Esophagus mucosa (tissue), 1 donor: ENCODE data around the gene OR2L5. TPM values are rescaled to one million over a fixed set of nuclear protein-coding genes. Genes with fewer than 3 reads are reported as not detected.

Experiments used
- ATAC-seq: fragments of 200-7000 bp; cut with Tn5 transposase; one replicate; pipeline ENCODE4 v1.9.1; 2020
- total RNA-seq: library from RNA; stranded (reverse); gene quantifications from one replicate; pipeline ENCODE4 v1.2.4, GENCODE V29; 2023
- donor health status: DM: yes; HTN: yes; CAD: no.

The OR2L5 gene
- total RNA-seq, result not detected

DNA sequence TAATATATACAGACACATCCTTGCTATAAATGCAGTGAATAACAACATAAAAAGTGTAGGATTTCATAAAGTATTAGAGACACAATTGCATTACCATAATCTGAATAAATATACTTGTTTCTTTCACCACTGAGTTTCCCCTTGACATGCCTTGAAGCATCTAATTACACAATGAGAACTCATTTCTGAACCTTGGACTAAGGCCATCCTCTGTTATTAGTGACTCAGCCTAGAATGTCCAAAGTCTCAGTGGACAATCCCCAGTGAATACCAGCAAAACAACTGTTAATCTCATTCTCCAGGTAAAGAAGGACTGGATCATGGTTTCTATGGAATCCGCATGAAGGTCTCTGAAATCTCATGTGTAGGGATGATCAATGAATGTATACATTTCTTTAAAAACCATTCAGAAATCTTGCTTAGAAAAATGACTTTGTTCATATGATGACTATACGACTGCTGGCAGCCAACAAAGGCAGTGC lies at the start of gene OR2L5:
Gene OR2L5, plus strand, starts transcription at position 432 of the 482 bp plus-strand sequence. CDS start 8,288 bp downstream, outside the sequence.
- no peak for ATAC-seq

DNA sequence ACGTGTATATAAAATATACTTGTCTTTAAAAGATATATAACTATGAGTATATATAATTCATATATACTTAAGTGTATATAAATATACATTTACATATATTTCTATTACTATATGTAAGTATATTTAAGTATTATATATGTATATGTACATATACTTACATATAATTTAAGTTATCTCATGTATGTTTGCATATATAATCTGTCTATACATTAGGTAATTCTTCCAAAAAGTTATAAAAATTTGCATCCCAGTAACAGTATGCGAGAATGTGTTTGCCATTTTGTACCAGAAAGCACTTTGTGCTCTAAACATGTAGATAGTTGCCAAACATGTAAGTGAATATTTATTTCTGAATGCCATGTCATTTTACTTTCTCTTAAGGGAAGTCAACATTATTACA lies 48.5 kb upstream of the OR2L5 start, which contains the start of gene OR2AK2:
Gene OR2AK2, plus strand, starts transcription at position 301 of the 400 bp plus-strand sequence. CDS start 144 bp downstream, outside the sequence.
- ATAC-seq, result no peak

DNA sequence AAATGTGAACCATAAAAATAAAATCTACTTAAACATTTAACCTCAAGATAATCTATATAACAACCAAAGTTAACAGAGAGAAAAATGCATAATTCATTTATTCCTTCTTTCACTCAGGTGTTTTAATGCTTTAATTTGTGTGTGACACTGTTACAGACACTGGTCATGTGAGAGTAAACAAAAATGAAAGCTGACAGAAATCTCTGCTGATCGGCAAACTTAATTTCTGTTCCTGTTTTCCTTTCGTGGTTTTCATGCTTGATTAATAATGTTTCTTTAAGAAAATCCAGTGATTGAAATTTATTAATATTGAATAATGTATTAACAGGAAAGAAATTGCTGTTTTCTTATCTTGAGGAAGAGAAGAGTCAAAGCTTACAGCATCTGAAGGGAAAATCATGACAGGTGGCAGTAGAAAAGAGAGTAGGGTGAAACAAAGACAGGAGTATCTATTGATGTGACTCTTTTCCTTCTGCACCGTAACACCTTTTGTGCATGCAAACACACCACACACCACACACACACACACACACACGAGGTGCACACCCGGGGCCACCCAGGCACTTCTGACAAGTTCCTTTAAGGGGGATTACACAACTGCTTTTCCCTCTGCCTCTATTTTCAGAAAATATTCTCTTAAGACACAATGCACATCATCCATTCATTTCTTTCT lies 46.8 kb upstream of the OR2L5 start:
- ATAC-seq, result no peak

DNA sequence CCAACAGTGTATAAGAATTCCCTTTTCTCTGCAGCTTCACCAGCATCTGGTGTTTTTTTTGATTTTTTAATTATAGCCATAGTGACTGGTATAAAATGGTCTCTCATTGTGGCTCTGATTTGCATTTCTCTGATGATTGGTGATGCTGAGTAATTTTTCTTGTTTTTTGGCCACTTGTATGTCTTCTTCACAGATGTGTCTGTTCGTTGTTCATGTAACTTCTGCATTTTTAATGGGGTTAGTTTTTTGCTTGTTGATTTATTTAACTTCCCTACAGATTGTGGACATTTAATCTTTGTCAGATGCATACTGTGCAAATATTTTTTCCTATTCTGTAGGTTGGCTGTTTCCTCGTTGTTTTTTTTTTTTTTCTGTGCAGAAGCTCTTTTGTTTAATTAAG lies 20.5 kb upstream of the OR2L5 start:
- no peak for ATAC-seq

DNA sequence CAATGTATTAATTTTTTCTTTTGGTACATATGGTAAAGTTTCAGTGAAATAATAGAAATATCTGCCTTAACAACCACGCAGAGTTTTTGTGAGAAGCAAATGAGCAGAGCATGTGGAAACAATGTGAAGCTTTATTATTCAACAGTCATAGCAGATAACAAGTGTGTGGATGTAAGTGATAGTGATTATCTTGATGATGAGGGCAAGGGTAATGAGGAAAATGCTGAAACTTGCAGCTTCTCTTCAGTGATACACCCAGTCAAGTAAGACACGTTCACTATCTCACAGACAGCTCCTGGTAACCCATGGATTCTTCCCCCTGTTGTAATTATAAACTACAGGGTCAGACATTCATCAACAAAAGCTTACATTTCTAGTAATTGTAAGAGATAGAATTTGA lies 14.6 kb upstream of the OR2L5 start:
- no peak for ATAC-seq

GRCh38 chr1:248000169-248000568 lies 13.3 kb upstream of the OR2L5 start:
- no peak for ATAC-seq

- ATAC-seq, result no peak
Measured at GRCh38 chr1:248007778-248008177, 5.7 kb upstream of the OR2L5 start.

- no peak for ATAC-seq
Measured at GRCh38 chr1:248009681-248010080, 3.8 kb upstream of the OR2L5 start.

- ATAC-seq, result no peak
Measured at GRCh38 chr1:248015803-248016202, 2.3 kb downstream of the OR2L5 start.

- no peak for ATAC-seq
Measured at GRCh38 chr1:248029770-248030169, 16.3 kb downstream of the OR2L5 start, which contains the start of gene OR2L2. Gene OR2L2, plus strand, starts transcription at chr1:248030070. Its CDS starts 8,198 bp downstream, at chr1:248038268.

- no peak for ATAC-seq
Measured at GRCh38 chr1:248045209-248045608, 31.7 kb downstream of the OR2L5 start.

DNA sequence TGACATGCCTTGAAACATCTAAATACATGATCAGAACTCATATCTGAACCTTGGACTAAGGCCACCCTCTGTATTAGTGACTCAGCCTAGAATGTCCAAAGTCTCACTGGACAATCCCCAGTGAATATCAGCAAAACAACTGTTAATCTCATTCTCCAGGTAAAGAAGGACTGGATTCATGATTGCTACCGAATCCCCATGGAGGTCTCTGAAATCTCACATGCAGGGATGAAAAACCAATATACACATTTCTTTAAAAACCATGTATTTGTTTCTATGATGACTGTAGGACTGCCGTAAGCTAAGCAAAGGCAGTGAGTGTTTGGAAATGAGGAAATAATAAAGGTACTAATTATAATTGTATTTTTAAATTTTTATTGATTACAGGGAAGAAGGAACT lies 33.1 kb downstream of the OR2L5 start, which contains the start of gene OR2L3:
Gene OR2L3, plus strand, starts transcription at position 301 of the 400 bp plus-strand sequence. CDS start 13,846 bp downstream, outside the sequence.
- no peak for ATAC-seq

DNA sequence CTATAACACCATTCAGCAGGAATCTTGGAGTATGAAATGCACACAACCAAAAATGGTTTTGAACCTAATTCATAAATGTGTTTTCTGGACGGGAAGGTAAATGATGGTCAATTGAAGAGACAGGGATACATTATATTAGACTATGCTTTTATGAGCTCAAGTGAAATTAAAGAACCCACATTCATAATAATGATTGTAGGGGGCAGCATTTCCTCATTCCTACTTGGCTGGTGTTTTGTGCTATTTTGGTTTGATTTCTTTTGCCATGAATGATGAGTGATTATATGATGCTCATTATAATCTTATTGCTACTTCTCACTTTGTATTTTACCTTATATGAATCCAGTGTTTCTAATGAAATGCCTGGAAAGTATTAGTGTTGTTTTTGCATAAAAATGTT lies 33.5 kb downstream of the OR2L5 start:
- ATAC-seq, result no peak

GRCh38 chr1:248054671-248055070 lies 41.2 kb downstream of the OR2L5 start:
- ATAC-seq, result no peak

GRCh38 chr1:248055261-248055660 lies 41.8 kb downstream of the OR2L5 start:
- ATAC-seq, result no peak

DNA sequence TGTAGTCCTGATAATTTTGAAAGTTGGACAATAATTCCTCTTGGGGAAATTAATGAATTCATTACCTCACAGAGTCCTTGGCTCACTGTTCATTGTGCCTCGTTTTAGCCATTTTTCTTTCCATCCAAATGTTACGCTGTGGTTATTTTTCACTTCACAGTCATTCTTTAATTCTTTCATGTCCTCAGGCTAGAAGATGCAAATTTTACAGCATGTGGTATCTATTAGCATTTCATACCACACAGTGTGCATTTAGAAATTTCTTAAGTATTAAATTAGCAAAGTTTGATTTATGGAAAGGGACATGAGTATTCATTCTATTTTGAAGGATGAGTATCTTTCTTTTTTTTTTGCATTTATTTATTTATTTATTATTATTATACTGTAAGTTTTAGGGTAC lies 51.6 kb downstream of the OR2L5 start:
- no peak for ATAC-seq

DNA sequence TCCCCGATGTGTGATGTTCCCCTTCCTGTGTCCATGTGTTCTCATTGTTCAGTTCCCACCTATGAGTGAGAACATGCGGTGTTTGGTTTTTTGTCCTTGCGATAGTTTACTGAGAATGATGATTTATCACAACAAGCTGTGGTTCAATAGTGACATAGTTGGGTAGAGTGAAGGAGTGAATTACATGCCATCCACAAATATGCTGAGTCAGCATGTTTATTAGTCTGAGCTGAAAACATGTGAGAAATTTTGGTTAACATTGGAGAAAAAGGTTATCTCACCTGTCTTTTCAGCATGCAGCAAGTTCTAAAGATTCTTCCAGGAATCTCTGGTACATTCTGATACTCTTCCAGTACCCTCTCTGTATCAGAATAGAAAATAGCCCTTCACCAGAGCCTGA lies 52.1 kb downstream of the OR2L5 start:
- ATAC-seq, result no peak

Other genes starting within 250 kb of the OR2L5 start
- gene OR14A16, start 189.5 kb upstream of the OR2L5 start, total RNA-seq, result not detected
- not detected for gene OR11L1, start 171.8 kb upstream of the OR2L5 start, total RNA-seq
- gene TRIM58, start 156.5 kb upstream of the OR2L5 start, total RNA-seq, result 0.20 TPM
- not detected for gene OR2W3, start 118.1 kb upstream of the OR2L5 start, total RNA-seq
- gene OR2T8, start 93.4 kb upstream of the OR2L5 start, total RNA-seq, result not detected
- gene OR2AJ1, start 88.8 kb upstream of the OR2L5 start, total RNA-seq, result not detected
- gene OR2L8, start 64.8 kb upstream of the OR2L5 start, total RNA-seq, result not detected
- gene OR2AK2, start 48.4 kb upstream of the OR2L5 start, total RNA-seq, result not detected
- gene OR2L2, start 16.4 kb downstream of the OR2L5 start, total RNA-seq, result not detected
- not detected for gene OR2L3, start 33.2 kb downstream of the OR2L5 start, total RNA-seq
- gene OR2L13, start 81.5 kb downstream of the OR2L5 start, total RNA-seq, result not detected
- gene OR2M5, start 131.5 kb downstream of the OR2L5 start, total RNA-seq, result not detected
- not detected for gene OR2M2, start 161.2 kb downstream of the OR2L5 start, total RNA-seq
- not detected for gene OR2M3, start 183.6 kb downstream of the OR2L5 start, total RNA-seq
- gene OR2M4, start 217.8 kb downstream of the OR2L5 start, total RNA-seq, result not detected